Activated naive CD4-positive, alpha-beta T cell treated with anti-CD3 and anti-CD28 coated beads for 36 hours (primary cell): Measurements from ENCODE around the gene ADRA2A. TPM values are rescaled to one million over a fixed set of nuclear protein-coding genes. Genes with fewer than 3 reads are reported as not detected.

Source experiments
- CTCF ChIA-PET: fragments of 350-600 bp; sonication (Branson Sonifier 250); formaldehyde crosslinking; loops from one replicate; lab custom pipeline; 2021; ENCODE audit warnings: antibody characterized with exemption; lab: Charles Lee
- DNase-seq: peaks from one replicate; pipeline ENCODE4 v3.0.0-alpha.2; 2020
- H3K27ac Mint-ChIP-seq: one replicate; pipeline ENCODE4 v1.8.0; 2021; ENCODE audit warnings: mild to moderate bottlenecking, mixed read lengths
- H3K27me3 Mint-ChIP-seq: one replicate; pipeline ENCODE4 v1.8.0; 2021; ENCODE audit warnings: low read depth, mixed read lengths
- H3K36me3 Mint-ChIP-seq: one replicate; pipeline ENCODE4 v1.8.0; 2021; ENCODE audit warnings: low read depth, mixed read lengths
- H3K4me1 Mint-ChIP-seq: one replicate; pipeline ENCODE4 v1.8.0; 2021; ENCODE audit warnings: low read depth, mixed read lengths
- H3K4me3 Mint-ChIP-seq: one replicate; pipeline ENCODE4 v1.8.0; 2021; ENCODE audit warnings: mild to moderate bottlenecking, moderate library complexity, mixed read lengths
- H3K9me3 Mint-ChIP-seq: one replicate; pipeline ENCODE4 v1.8.0; 2021; ENCODE audit warnings: mixed read lengths
- intact Hi-C: fragments of 100-400 bp; cut with micrococcal nuclease; formaldehyde crosslinking; loops from one replicate; pipeline ENCODE4 v1.15.1; 2023
- total RNA-seq, 2 experiments: library from RNA; stranded (reverse); gene quantifications; one replicate each; pipeline ENCODE4 v1.2.3, GENCODE V29; 2021

ADRA2A gene
- total RNA-seq = not detected

DNA sequence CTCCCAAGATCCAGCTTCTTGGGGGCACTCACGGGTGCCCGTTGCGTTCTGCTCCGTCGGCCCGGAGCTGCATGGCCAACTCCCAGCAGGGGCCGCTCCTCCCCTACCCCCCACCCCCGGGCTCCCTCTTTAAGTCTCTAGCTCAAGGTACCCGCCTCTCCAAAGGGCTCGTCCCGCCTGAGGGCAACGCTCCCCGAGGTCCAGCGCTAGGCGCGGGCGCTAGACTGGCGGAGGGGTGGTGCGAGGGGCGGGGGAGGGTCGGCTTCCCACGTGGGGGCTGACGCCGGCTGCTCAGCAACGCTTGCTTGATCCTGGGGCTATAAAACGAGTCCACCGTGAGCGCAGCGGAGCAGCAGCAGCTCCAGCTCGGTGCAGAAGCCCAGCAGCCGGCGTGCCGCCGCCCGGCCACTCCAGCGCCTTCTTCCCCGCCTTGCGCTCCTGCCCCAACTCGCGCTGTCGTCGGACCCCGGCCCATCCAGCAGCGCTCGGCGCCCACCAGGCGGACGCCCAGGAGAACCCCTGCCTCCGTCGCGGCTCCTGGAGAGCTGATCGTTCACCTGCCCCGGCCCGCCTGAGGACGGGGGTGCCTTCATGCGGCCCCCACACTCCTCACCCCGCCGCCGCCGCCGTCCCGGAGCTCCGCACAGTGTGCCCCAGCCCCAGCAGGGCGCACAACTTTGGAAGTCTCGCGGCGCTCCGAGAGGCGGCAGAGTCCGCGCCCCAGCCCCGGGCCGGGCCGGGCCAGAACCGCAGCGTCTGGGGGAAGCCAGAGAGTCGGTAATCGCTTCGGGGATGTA, at the start of gene ADRA2A:
TSS of gene ADRA2A (plus strand) at position 348 of the 797 bp plus-strand sequence. CDS start 968 bp downstream, outside the sequence.
- H3K27ac Mint-ChIP-seq = no peak within 1 kb of the TSS
- peaks cover 11% of the 10 kb centered on the region for H3K4me1 Mint-ChIP-seq
- H3K36me3 Mint-ChIP-seq = no peaks in the 10 kb centered on the region
- peak; percentile 46 for DNase-seq
- intact Hi-C loops = loop anchor here (1.0 to 10.0 kb wide), 10 partner anchors 130 to 1060 kb away; partner anchors contain the start of genes BBIP1 and SHOC2
- peaks cover 2% of the 10 kb centered on the region for H3K9me3 Mint-ChIP-seq
- peak within 1 kb of the TSS; percentile 71 for H3K4me3 Mint-ChIP-seq
- peaks cover 54% of the 10 kb centered on the region for H3K27me3 Mint-ChIP-seq
- CTCF ChIA-PET = interaction anchor here (0.6 to 2.1 kb wide), 20 partner anchors 9 to 1058 kb away, joined by 3 to 11 read pairs (median 4); no protein-coding TSS in a partner anchor

DNA sequence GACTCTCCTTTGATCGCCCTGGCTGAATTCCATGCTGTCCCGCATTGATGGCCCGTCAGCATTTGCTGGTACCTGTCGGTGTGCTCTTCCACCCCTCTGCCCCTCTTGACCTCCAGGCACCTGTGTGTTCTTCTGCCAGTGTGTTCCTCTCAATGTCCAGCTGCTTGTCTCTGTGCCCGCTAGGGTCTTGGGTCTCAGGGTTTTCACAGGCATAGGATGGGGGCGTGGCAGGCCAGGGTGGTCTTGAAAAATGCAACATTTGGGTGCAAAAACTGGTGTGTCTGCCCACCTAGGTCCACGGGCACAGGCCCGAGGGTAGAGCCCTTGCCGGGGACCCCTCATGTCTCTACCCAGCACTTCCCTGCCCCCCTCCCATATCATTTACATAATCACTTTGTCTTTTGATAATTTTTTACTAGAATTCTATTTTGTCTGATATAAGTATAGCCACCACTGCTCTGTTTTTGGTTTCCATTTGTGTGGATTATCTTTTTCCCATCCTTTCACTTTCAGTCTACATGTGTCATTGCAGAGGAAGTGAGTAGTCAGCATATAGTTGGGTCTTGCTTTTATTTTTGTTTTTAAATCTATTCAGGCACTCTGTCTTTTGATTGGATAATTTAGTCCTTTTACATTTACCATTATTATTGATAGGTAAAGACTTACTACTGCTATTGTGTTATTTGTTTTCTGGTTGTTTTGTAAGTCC, 46.6 kb upstream of the ADRA2A start:
- CTCF ChIA-PET = interaction anchor here (0.5 kb wide), 1 partner anchor 968 kb away, joined by 8 read pairs; no protein-coding TSS in a partner anchor
- H3K36me3 Mint-ChIP-seq = peaks cover 18% of the 10 kb centered on the region
- H3K4me3 Mint-ChIP-seq = no peak overlapping the region
- intact Hi-C loops = no loop called here
- H3K4me1 Mint-ChIP-seq = peaks cover 5% of the 10 kb centered on the region
- H3K27me3 Mint-ChIP-seq = no peaks in the 10 kb centered on the region
- H3K9me3 Mint-ChIP-seq = peaks cover 39% of the 10 kb centered on the region
- DNase-seq = no peak
- no peak overlapping the region for H3K27ac Mint-ChIP-seq

DNA sequence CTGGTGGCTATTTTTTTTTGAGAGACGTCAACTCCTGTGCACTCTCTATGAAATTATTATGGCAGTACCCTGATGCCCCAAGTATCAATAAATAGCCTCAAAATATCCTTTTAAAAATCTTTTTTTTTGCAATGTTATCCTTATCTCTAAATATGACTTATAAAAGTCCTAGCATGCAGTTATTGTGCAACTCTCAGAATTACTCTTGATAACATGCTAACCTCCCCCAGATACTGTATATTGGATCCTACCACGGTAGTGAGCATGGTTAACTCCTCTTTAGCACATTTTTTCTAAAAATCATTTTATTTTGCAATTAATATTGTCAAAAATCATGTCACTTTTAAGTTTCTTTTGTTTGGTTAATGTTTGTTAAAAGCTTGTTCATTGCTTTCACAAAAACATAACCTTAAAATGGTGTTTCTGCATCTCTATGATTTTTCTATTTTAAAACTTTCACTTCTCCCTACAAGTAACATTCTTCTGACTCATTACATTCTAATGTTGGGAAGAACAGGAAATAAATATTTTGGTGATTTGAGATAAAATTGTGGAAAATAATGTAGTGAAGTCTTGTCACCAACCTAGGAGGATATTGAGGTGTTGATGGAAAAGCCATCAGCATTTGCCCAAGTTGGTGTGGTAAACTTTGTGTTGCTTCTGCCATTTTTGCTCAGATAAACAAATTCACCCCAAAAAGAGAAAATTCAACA, 42.1 kb upstream of the ADRA2A start:
- H3K4me3 Mint-ChIP-seq = no peak overlapping the region
- DNase-seq = no peak
- intact Hi-C loops = no loop called here
- H3K27me3 Mint-ChIP-seq = no peaks in the 10 kb centered on the region
- H3K36me3 Mint-ChIP-seq = peaks cover 20% of the 10 kb centered on the region
- H3K9me3 Mint-ChIP-seq = peaks cover 26% of the 10 kb centered on the region
- H3K4me1 Mint-ChIP-seq = peaks cover 5% of the 10 kb centered on the region
- H3K27ac Mint-ChIP-seq = no peak overlapping the region
- CTCF ChIA-PET = no interaction called here

DNA sequence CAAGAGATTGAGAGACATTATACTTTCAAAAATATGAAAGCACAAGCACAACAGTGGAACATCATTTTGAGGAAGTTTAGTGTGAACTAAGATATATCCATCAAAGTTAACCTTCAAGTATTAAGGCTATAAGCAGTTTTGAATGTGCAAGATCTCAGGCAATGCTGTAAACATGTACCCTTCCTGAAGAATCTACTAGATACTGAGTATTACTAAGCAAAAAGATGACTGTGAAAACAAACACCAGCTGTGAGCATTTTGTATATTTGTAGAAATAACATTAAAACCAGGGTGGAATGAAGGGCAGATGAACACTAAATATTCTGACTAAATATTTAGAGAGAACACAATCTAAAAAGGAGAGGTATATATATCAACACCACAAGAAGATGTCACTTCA, 41.3 kb upstream of the ADRA2A start:
- Mint-ChIP-seq H3K27me3 (no peaks in the 10 kb centered on the region), H3K4me3 (no peak overlapping the region)
- intact Hi-C loops = no loop called here

DNA sequence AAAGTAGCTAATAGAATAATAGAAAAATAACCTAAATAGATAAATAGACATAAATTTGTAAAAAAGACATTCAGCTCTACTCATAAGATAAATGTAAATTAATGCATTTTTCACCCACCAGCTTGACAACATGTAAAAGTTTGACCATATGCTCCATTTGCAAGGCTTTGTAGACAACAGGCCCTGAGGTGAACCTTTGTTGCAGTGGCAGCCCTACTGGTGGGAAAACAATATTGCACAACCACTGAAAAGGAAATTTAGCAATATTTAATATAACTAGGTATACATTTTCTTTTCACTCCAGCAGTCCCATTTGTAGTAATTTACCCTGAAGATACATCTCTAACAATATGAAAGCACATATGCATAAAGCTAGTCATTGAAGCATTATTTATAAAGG, 39.0 kb upstream of the ADRA2A start:
- no peaks in the 10 kb centered on the region for H3K27me3 Mint-ChIP-seq
- H3K4me3 Mint-ChIP-seq = no peak overlapping the region
- H3K9me3 Mint-ChIP-seq = peaks cover 26% of the 10 kb centered on the region
- H3K27ac Mint-ChIP-seq = no peak overlapping the region
- intact Hi-C loops = no loop called here
- H3K4me1 Mint-ChIP-seq = no peaks in the 10 kb centered on the region
- CTCF ChIA-PET = interaction anchor here (0.7 kb wide), 1 partner anchor 405 kb away, joined by 4 read pairs; no protein-coding TSS in a partner anchor
- H3K36me3 Mint-ChIP-seq = peaks cover 13% of the 10 kb centered on the region
- no peak for DNase-seq

More for the DNA sequence above, 41.3 kb upstream of the ADRA2A start:
- no peak for DNase-seq
- H3K4me1 Mint-ChIP-seq = no peaks in the 10 kb centered on the region
- peaks cover 29% of the 10 kb centered on the region for H3K9me3 Mint-ChIP-seq
- CTCF ChIA-PET = no interaction called here
- peaks cover 15% of the 10 kb centered on the region for H3K36me3 Mint-ChIP-seq
- no peak overlapping the region for H3K27ac Mint-ChIP-seq

- H3K4me1 Mint-ChIP-seq = no peaks in the 10 kb centered on the region
- CTCF ChIA-PET = interaction anchor here (0.6 kb wide), 1 partner anchor 1535 kb away, joined by 3 read pairs; no protein-coding TSS in a partner anchor
- no peak overlapping the region for H3K27ac Mint-ChIP-seq
- intact Hi-C loops = no loop called here
- no peak overlapping the region for H3K4me3 Mint-ChIP-seq
- peaks cover 4% of the 10 kb centered on the region for H3K36me3 Mint-ChIP-seq
- no peaks in the 10 kb centered on the region for H3K27me3 Mint-ChIP-seq
- peaks cover 22% of the 10 kb centered on the region for H3K9me3 Mint-ChIP-seq
- DNase-seq = no peak
Observed at GRCh38 chr10:111039522-111039921, 37.3 kb upstream of the ADRA2A start.

DNA sequence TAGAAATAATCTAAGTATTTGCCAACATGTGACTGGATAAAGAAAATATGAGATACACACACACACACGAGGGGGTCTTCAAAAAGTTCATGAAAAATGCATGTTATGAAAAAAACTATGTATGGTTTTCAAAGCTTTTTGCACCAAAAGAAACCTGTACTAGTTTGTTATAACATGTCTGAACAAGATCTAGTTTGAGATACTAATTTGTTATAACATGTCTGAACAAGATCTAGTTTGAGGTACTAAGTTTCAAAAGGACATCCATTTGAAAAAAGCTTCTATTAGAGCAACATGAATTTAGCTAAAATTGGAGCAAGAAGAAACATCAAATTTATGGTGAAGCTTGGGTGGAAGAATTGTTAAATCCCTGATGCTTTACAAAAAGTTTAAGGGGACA, 19.8 kb upstream of the ADRA2A start:
- Mint-ChIP-seq H3K27me3 (peaks cover 18% of the 10 kb centered on the region), H3K4me3 (no peak overlapping the region), H3K27ac (no peak overlapping the region), H3K4me1 (no peaks in the 10 kb centered on the region), H3K9me3 (peaks cover 15% of the 10 kb centered on the region), H3K36me3 (no peaks in the 10 kb centered on the region)
- CTCF ChIA-PET = interaction anchor here (0.6 kb wide), 3 partner anchors 299 to 360 kb away, joined by 4 to 5 read pairs (median 5); no protein-coding TSS in a partner anchor
- no peak for DNase-seq
- intact Hi-C loops = no loop called here

DNA sequence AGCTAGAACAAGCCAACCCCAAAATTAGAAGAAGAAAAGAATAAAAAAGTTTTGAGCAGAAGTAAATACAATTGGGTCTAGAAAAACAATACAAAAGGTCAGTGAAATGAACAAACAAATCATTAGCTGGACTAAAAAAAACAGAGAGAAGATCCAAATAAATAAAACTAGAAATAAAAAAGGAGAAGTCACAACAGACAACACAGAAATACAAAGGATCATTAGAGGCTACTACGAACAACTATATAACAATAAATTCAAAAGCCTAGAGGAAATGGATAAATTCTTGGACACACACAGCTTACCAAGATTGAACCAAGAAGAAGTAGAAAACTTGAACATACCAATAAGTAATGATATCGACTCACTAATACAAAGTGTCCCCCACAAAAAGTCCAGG, 13.4 kb upstream of the ADRA2A start:
- Mint-ChIP-seq H3K4me3 (no peak overlapping the region), H3K4me1 (no peaks in the 10 kb centered on the region), H3K27me3 (peaks cover 35% of the 10 kb centered on the region), H3K36me3 (no peaks in the 10 kb centered on the region), H3K9me3 (peaks cover 4% of the 10 kb centered on the region), H3K27ac (no peak overlapping the region)
- no peak for DNase-seq
- CTCF ChIA-PET = interaction anchor here (1.3 kb wide), 1 partner anchor 12 kb away, joined by 4 read pairs; no protein-coding TSS in a partner anchor
- intact Hi-C loops = no loop called here

DNA sequence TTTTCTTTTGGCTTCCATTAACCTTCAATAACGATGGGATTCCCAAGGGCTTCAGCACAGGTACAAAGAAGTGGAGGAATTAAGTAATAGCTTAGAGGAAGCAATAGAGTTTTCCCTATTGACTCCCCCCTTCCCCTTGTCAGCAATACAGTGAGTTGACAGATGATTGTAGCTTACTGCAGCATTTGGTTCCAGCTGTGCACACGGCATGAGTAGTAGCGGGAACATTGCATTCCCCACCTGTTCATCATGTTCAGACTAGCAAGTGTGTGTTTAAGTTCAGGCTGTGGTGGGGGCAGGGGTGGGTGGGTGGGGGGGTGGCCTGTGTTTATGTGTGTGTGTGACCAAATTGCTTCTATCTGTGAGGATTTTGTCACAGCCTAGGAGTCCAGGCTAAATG, 4.6 kb upstream of the ADRA2A start:
- Mint-ChIP-seq H3K27me3 (peaks cover 41% of the 10 kb centered on the region), H3K4me3 (no peak overlapping the region), H3K36me3 (no peaks in the 10 kb centered on the region), H3K4me1 (peaks cover 4% of the 10 kb centered on the region), H3K27ac (no peak overlapping the region), H3K9me3 (peaks cover 1% of the 10 kb centered on the region)
- DNase-seq = no peak
- CTCF ChIA-PET = interaction anchor here (0.7 kb wide), 1 partner anchor 452 kb away, joined by 5 read pairs; no protein-coding TSS in a partner anchor
- intact Hi-C loops = loop anchor here (10.0 kb wide), 1 partner anchor 683 kb away; no protein-coding TSS in a partner anchor

DNA sequence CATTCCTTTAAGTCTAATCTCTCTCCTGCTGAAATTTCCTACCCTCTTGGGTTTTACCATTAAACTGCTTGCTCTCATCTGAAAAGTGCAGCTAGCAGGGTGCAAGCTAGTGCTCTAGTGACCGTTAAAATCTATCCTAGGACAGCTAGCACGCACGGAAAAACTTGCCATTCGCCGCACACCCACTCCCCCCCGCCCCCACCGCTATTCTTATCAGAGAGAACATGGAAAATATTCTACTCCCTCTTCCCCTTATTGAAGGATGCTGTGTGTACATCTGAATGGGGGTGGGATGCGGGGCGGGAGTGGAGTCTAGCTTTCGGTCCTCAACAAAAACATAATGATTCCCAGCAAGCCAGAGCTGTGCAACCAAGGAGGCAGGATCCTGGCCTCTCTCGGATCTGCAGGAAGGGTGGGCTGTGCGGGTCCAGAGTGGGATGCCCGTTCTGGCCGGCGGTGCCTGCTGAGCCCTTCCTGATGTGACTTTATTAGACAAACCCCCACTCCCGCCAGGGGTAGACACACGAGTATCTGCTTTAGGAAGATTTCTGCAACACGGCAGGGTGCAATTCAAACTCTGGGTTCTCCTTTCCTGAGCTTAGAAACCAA, 1.1 kb upstream of the ADRA2A start:
- peaks cover 56% of the 10 kb centered on the region for H3K27me3 Mint-ChIP-seq
- H3K9me3 Mint-ChIP-seq = peaks cover 2% of the 10 kb centered on the region
- DNase-seq = no peak
- no peak overlapping the region for H3K27ac Mint-ChIP-seq
- intact Hi-C loops = loop anchor here (1.0 to 10.0 kb wide), 11 partner anchors 75 to 1061 kb away; partner anchors contain the start of genes BBIP1 and SHOC2
- CTCF ChIA-PET = interaction anchor here (0.6 to 2.1 kb wide), 23 partner anchors 8 to 1194 kb away, joined by 3 to 11 read pairs (median 4); partner anchors contain the start of genes BBIP1 and SHOC2
- H3K4me3 Mint-ChIP-seq = peak overlapping the region; percentile 71
- H3K36me3 Mint-ChIP-seq = no peaks in the 10 kb centered on the region
- H3K4me1 Mint-ChIP-seq = peaks cover 11% of the 10 kb centered on the region

DNA sequence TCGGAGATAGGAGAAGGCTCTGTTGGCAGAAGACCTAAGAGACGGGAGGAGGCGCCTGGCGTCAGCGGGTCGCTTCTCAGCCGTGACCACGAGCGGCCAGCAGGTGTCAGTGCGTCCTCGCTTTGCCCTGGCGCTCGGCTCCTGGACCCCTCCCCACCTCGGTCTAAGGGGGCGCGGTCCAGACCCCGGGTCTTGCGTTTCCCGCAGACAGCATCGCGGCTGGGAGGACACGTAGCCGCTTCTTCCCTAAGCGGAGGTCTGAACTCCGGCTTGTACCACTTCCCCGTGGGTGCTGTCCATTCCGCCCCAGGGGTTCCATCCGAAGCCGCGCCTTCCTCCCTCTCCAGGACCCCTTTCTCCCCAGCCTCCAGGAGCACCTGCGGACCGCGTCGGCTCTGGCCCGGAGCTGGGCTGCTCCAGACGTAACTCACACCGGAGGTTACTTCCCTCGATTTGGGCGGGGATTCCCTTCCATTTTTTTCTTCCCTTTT, 593 bp upstream of the ADRA2A start:
- peaks cover 2% of the 10 kb centered on the region for H3K9me3 Mint-ChIP-seq
- peak overlapping the region; percentile 71 for H3K4me3 Mint-ChIP-seq
- intact Hi-C loops = loop anchor here (1.0 to 10.0 kb wide), 10 partner anchors 131 to 1061 kb away; partner anchors contain the start of genes BBIP1 and SHOC2
- CTCF ChIA-PET = interaction anchor here (0.6 to 2.1 kb wide), 31 partner anchors 9 to 1194 kb away, joined by 3 to 11 read pairs (median 3); partner anchors contain the start of genes BBIP1 and SHOC2
- H3K36me3 Mint-ChIP-seq = no peaks in the 10 kb centered on the region
- H3K27ac Mint-ChIP-seq = no peak overlapping the region
- peaks cover 55% of the 10 kb centered on the region for H3K27me3 Mint-ChIP-seq
- peaks cover 11% of the 10 kb centered on the region for H3K4me1 Mint-ChIP-seq
- DNase-seq = peak; percentile 68
